ENCODE results near the gene USP34. TPM values are rescaled to one million over a fixed set of nuclear protein-coding genes. Genes with fewer than 3 reads are reported as not detected.
A peak's percentile ranks its signal among the peaks of the same experiment; 100 is the strongest.

USP34 gene
- total and polyA plus RNA-seq, 12 donors: 34.3 to 75.7 (median 58.6) TPM

DNA sequence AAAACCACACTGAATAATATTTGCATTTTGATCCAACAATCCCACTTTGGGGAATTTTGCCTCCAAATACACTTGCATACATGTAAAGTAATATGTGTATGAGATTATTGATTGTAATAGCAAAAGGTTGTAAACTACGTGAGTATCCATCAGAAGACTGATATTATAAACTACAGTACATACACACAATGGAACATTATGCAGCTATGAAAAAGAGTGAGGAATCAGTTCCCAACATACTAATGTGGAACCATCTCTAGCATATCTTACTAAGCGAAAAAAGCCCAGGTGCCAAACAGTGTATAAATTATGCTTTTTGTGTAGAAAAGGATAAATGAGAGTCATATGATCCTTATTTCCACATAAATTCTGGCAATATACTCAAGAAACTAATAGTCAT lies 324.9 kb downstream of the USP34 start:
- no peaks in the 10 kb centered on the region for H3K9me3 ChIP-seq
- TF ChIP-seq, protein P1, sequence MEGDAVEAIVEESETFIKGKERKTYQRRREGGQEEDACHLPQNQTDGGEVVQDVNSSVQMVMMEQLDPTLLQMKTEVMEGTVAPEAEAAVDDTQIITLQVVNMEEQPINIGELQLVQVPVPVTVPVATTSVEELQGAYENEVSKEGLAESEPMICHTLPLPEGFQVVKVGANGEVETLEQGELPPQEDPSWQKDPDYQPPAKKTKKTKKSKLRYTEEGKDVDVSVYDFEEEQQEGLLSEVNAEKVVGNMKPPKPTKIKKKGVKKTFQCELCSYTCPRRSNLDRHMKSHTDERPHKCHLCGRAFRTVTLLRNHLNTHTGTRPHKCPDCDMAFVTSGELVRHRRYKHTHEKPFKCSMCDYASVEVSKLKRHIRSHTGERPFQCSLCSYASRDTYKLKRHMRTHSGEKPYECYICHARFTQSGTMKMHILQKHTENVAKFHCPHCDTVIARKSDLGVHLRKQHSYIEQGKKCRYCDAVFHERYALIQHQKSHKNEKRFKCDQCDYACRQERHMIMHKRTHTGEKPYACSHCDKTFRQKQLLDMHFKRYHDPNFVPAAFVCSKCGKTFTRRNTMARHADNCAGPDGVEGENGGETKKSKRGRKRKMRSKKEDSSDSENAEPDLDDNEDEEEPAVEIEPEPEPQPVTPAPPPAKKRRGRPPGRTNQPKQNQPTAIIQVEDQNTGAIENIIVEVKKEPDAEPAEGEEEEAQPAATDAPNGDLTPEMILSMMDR (IDR thresholded peaks at IDR 0.05): no peak
- intact Hi-C loops (cut with DNase I): no loop called here
- peak overlapping the region in 1 of 10 donors; percentile 80 for H3K27ac ChIP-seq
- H3K4me3 ChIP-seq: peak overlapping the region in 5 of 10 donors; percentile 59 to 74 (median 71)
- 99 to 100% methylated on average over 2 of the region's 2 CpGs for WGBS, 2 donors
- H3K4me1 ChIP-seq: peaks cover 0 to 16% (median 12%) of the 10 kb centered on the region in 9 donors
- no peaks in the 10 kb centered on the region for H3K27me3 ChIP-seq
- DNase-seq (no peak), ATAC-seq (no peak)
- H3K36me3 ChIP-seq: peaks cover 0 to 31% (median 5%) of the 10 kb centered on the region in 9 donors

DNA sequence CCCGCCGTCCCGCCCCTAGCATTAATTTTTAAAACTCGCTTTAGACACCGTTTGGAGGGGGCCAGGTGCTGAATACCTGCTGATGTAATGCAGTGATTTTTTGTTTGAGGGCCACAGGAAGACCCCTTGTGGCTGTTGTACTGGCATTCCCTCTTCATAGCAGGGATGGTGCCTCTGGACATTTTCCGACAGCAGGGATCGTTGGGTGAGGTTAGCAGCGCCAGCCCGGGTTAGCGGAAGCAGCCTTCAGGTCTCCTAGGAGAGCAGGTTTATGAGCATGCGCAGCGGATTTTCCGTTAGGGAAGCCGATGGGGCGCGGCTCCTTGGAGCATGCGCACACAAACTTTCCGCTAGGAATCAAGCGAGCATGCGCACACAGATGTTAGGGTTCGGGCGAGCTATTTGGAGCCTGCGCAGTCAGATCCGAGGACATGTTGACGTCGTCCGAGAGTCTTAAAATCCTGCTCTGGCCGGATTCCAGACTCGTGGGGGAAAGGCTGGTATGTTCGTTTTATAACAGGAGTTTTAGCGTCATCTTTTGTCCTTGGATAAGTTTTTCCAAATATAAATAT lies 326.1 kb downstream of the USP34 start:
- Histone ChIP-seq H3K36me3 (peaks cover 0 to 19% (median 5%) of the 10 kb centered on the region in 9 donors), H3K9me3 (no peaks in the 10 kb centered on the region), H3K4me3 (peak overlapping the region; percentile 36 to 74 (median 60)), H3K27me3 (no peaks in the 10 kb centered on the region), H3K4me1 (peaks cover 0 to 16% (median 12%) of the 10 kb centered on the region in 9 donors), H3K27ac (peak overlapping the region in 9 of 10 donors; percentile 72 to 92 (median 83))
- TF ChIP-seq, protein P1 (IDR thresholded peaks at IDR 0.05): peak in 3 of 9 donors; percentile 6 to 17 (median 11)
- ATAC-seq: peak; percentile 96 to 100 (median 99)
- intact Hi-C loops (cut with DNase I): no loop called here
- 5 to 6% methylated on average over 31 of the region's 31 CpGs for WGBS, 2 donors
- peak; percentile 94 to 97 for DNase-seq

DNA sequence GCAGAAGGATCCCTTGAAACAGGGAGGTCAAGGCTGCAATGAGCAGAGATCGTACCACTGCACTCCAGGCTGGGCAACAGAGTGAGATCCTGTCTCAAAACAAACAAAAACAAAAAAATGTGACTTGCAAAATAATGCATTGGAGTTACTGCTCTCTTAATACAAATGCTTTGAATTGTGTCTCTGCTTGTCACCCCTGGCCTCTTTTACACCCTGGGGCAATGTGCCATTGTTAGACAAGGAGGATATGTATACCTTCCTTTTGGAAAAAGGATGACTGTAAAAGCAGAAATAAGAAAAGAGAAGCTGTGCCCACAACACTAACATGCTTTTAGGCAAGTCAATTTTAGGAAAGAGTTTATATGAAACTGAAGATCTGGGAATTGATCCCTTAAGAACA lies 329.7 kb downstream of the USP34 start:
- intact Hi-C loops (cut with DNase I): no loop called here
- no peak for ATAC-seq
- TF ChIP-seq, protein P1 (IDR thresholded peaks at IDR 0.05): no peak
- H3K9me3 ChIP-seq: no peaks in the 10 kb centered on the region
- H3K27me3 ChIP-seq: no peaks in the 10 kb centered on the region
- no peak overlapping the region for H3K4me3 ChIP-seq
- H3K4me1 ChIP-seq: peaks cover 0 to 15% (median 12%) of the 10 kb centered on the region in 9 donors
- 97 to 98% methylated on average over 1 of the region's 1 CpG for WGBS, 2 donors
- no peak for DNase-seq
- no peaks in the 10 kb centered on the region for H3K36me3 ChIP-seq
- no peak overlapping the region for H3K27ac ChIP-seq

DNA sequence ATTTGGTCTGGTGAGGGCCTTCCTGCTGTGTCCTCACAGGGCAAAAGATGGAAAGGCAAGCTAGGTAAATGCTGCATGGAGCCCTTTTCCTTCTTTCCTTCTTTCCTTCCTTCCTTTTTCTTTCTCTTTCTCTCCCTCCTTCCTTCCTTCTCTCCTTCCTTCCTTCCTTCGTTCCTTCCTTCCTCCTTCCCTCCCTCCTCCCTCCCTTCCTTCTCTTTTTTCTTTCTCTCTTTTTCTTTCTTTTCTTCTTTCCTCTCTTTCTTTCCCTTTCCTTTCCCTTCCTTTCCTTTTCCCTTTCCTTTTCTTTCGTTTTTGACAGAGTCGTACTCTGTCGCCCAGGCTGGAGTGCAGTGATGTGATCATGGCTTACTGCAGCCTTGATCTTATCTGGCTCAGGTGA lies 332.0 kb downstream of the USP34 start:
- H3K36me3 ChIP-seq: no peaks in the 10 kb centered on the region
- no peak overlapping the region for H3K4me3 ChIP-seq
- 80 to 84% methylated on average over 4 of the region's 4 CpGs for WGBS, 2 donors
- TF ChIP-seq, protein P1 (IDR thresholded peaks at IDR 0.05): no peak
- no peak overlapping the region for H3K27ac ChIP-seq
- DNase-seq (no peak), ATAC-seq (no peak)
- no peaks in the 10 kb centered on the region for H3K9me3 ChIP-seq
- intact Hi-C loops (cut with DNase I): no loop called here
- H3K27me3 ChIP-seq: no peaks in the 10 kb centered on the region
- no peaks in the 10 kb centered on the region for H3K4me1 ChIP-seq

Other genes starting within 250 kb of the USP34 start
- gene XPO1, start 67.3 kb upstream of the USP34 start, total RNA-seq: 10 to 100 TPM; 50.0 to 77.3 (median 67.9) TPM
- 10 to 100 TPM; 49.2 to 66.2 TPM for gene XPO1, start 67.3 kb upstream of the USP34 start, polyA plus RNA-seq

Measured in heart right ventricle (tissue), 16 donors.